IMR-90 (cell line): ENCODE results near the gene USP25. TPM values are rescaled to one million over a fixed set of nuclear protein-coding genes. Genes with fewer than 3 reads are reported as not detected.
A peak's percentile ranks its signal among the peaks of the same experiment; 100 is the strongest.

Experiments used
- ATAC-seq: fragments of 200-7000 bp; cut with Tn5 transposase; 2 replicates; pipeline ENCODE4 v1.9.1; 2020; ENCODE audit warnings: low read depth, mild to moderate bottlenecking, moderate library complexity
- BruUV-seq: library from RNA; stranded (reverse); fragments of 400-500 nt; replicated peaks from 2 replicates; lab custom pipeline; 2021; lab: Mats Ljungman, UMichigan
- CTCF ChIA-PET: fragments of 300-600 bp; formaldehyde crosslinking; extraction: SDS; loops from one replicate; lab custom pipeline; 2021; ENCODE audit warnings: antibody characterized with exemption; lab: Yijun Ruan, JAX
- POLR2A ChIA-PET: fragments of 300-600 bp; sonication (Branson Sonifier 250); formaldehyde crosslinking; loops from one replicate; lab custom pipeline; 2022; ENCODE audit warnings: antibody characterized with exemption; ENCODE audit not compliant: unreplicated experiment; lab: Charles Lee
- DNase-seq: peaks from one replicate; pipeline ENCODE4 v3.0.0; 2013
- H2AFZ ChIP-seq: replicated peaks from 2 replicates; pipeline ENCODE3; 2013; ENCODE audit warnings: low read length, mild to moderate bottlenecking; ENCODE audit not compliant: poor library complexity
- H2AK5ac ChIP-seq: 2 replicates; pipeline ENCODE4 v1.6.1; 2013; ENCODE audit warnings: low read depth, low read length, inconsistent platforms
- H2AK9ac ChIP-seq: replicated peaks from 2 replicates; pipeline ENCODE3; 2013; ENCODE audit warnings: mild to moderate bottlenecking, low read depth, low read length, moderate library complexity; ENCODE audit not compliant: poor library complexity
- H2BK120ac ChIP-seq: 2 replicates; pipeline ENCODE4 v1.6.1; 2013; ENCODE audit warnings: low read depth, low read length, inconsistent platforms
- H2BK15ac ChIP-seq: 3 replicates; pipeline ENCODE4 v1.6.1; 2013; ENCODE audit warnings: low read depth, low read length, inconsistent platforms
- H2BK20ac ChIP-seq: 2 replicates; pipeline ENCODE4 v1.6.1; 2013; ENCODE audit warnings: low read depth, mild to moderate bottlenecking, inconsistent platforms, low read length, moderate library complexity
- H2BK5ac ChIP-seq: 2 replicates; pipeline ENCODE4 v1.6.1; 2013; ENCODE audit warnings: mild to moderate bottlenecking, low read depth, low read length, inconsistent platforms; ENCODE audit not compliant: poor library complexity, severe bottlenecking
- H3K14ac ChIP-seq: replicated peaks from 2 replicates; pipeline ENCODE4 v1.6.1; 2013; ENCODE audit warnings: low read depth, low read length, inconsistent platforms
- H3K18ac ChIP-seq: 2 replicates; pipeline ENCODE4 v1.6.1; 2013; ENCODE audit warnings: low read depth, low read length, control low read depth
- H3K23ac ChIP-seq: 2 replicates; pipeline ENCODE4 v1.6.1; 2013; ENCODE audit warnings: low read depth, low read length, inconsistent platforms
- H3K27ac ChIP-seq: 2 replicates; pipeline ENCODE4 v1.5.1; 2013; ENCODE audit warnings: mild to moderate bottlenecking, control low read depth, low read length; ENCODE audit not compliant: insufficient read depth
- H3K27me3 ChIP-seq: 2 replicates; pipeline ENCODE4 v1.6.1; 2013; ENCODE audit warnings: low read length; ENCODE audit not compliant: control insufficient read depth, insufficient read depth
- H3K36me3 ChIP-seq: 2 replicates; pipeline ENCODE4 v1.6.1; 2013; ENCODE audit warnings: low read length, mixed read lengths; ENCODE audit not compliant: control insufficient read depth, insufficient read depth
- H3K4ac ChIP-seq: 2 replicates; pipeline ENCODE4 v1.6.1; 2013; ENCODE audit warnings: low read depth, low read length, inconsistent platforms
- H3K4me1 ChIP-seq: 2 replicates; pipeline ENCODE4 v1.6.1; 2013; ENCODE audit warnings: low read length, mixed read lengths; ENCODE audit not compliant: control insufficient read depth, insufficient read depth
- H3K4me2 ChIP-seq: 2 replicates; pipeline ENCODE4 v1.6.1; 2013; ENCODE audit warnings: low read depth, mild to moderate bottlenecking, control low read depth, low read length, moderate library complexity
- H3K4me3 ChIP-seq: 2 replicates; pipeline ENCODE4 v1.5.1; 2013; ENCODE audit warnings: low read depth, mild to moderate bottlenecking, control low read depth, low read length, moderate library complexity; ENCODE audit not compliant: insufficient read depth
- H3K56ac ChIP-seq: 2 replicates; pipeline ENCODE4 v1.6.1; 2013; ENCODE audit warnings: low read length, inconsistent platforms; ENCODE audit not compliant: insufficient read depth; ENCODE audit errors: extremely low read depth
- H3K79me1 ChIP-seq, 2 experiments: 2 replicates each; pipeline ENCODE4 v1.6.1; 2013; ENCODE audit warnings: low read length in 2 of 2, inconsistent platforms in 1 of 2, low read depth in 1 of 2
- H3K9ac ChIP-seq: 2 replicates; pipeline ENCODE4 v1.6.1; 2013; ENCODE audit warnings: low read depth, low read length, control low read depth
- H3K9me1 ChIP-seq: 2 replicates; pipeline ENCODE4 v1.6.1; 2013; ENCODE audit warnings: low read length, inconsistent platforms; ENCODE audit not compliant: insufficient read depth
- H3K9me3 ChIP-seq: 2 replicates; pipeline ENCODE4 v1.6.1; 2013; ENCODE audit warnings: low read length; ENCODE audit not compliant: control insufficient read depth, insufficient read depth
- H4K20me1 ChIP-seq: 2 replicates; pipeline ENCODE4 v1.6.1; 2013; ENCODE audit warnings: low read length, inconsistent platforms; ENCODE audit not compliant: insufficient read depth
- H4K5ac ChIP-seq: 2 replicates; pipeline ENCODE4 v1.6.1; 2013; ENCODE audit warnings: mild to moderate bottlenecking, low read depth, low read length, control low read depth
- H4K8ac ChIP-seq, 2 experiments: 2 replicates each; pipeline ENCODE4 v1.6.1; 2013; ENCODE audit warnings: low read depth in 2 of 2, low read length in 2 of 2, control low read depth in 1 of 2, inconsistent platforms in 1 of 2
- H4K91ac ChIP-seq: 2 replicates; pipeline ENCODE4 v1.6.1; 2013; ENCODE audit warnings: low read depth, low read length, inconsistent platforms; ENCODE audit not compliant: insufficient read depth
- BHLHE40 ChIP-seq: fragments of 150-350 bp; IDR thresholded peaks from 2 replicates; pipeline ENCODE4 v1.6.1; 2016; ENCODE audit warnings: mild to moderate bottlenecking, low read depth, low read length
- CEBPB ChIP-seq: IDR thresholded peaks from 2 replicates; pipeline ENCODE4 v1.6.1; 2012; ENCODE audit warnings: low read depth, low read length, improper control_type of control experiment
- RAD21 ChIP-seq: IDR thresholded peaks from 2 replicates; pipeline ENCODE4 v1.6.1; 2012; ENCODE audit warnings: low read length, improper control_type of control experiment
- WGBS, 2 experiments: methylation state at CpG; one replicate each; pipeline versions ENCODE4 v1.1.5 to v1.1.7; 2013; ENCODE audit warnings: missing lambda C conversion rate in 2 of 2; ENCODE audit not compliant: insufficient read length in 1 of 2; ENCODE audit errors: extremely low coverage in 2 of 2; 5-methylcytosine and 5-hydroxymethylcytosine counted together
- dilution Hi-C: fragments of 300-500 bp; cut with HindIII; formaldehyde crosslinking; loops from one replicate; pipeline ENCODE4 v1.14.3; 2018; ENCODE audit warnings: low sequenced_read_pairs; ENCODE audit not compliant: unreplicated experiment
- in situ Hi-C: fragments of 300-500 bp; cut with MboI; formaldehyde crosslinking; loops from 3 replicates; pipeline ENCODE4 v1.14.3; 2019; ENCODE audit warnings: low sequenced_read_pairs, inconsistent platforms, mixed read lengths
- intact Hi-C: fragments of 100-400 bp; cut with micrococcal nuclease; formaldehyde crosslinking; loops from 2 replicates; pipeline ENCODE4 v1.10.0; 2022
- polyA plus RNA-seq, 3 experiments: library from polyadenylated mRNA; depleted of rRNA; stranded (reverse); fragments of >200 nt; gene quantifications; 2 replicates each; pipeline ENCODE4 v1.2.3, GENCODE V29; 2012; ENCODE audit warnings: low replicate concordance in 1 of 3
- total RNA-seq: library from RNA; depleted of rRNA; stranded (reverse); fragments of >200 nt; gene quantifications from 2 replicates; pipeline ENCODE4 v1.2.3, GENCODE V29; 2012

The USP25 gene
- total and polyA plus RNA-seq, 2 of the 4 experiments (the other 2 are of a cell fraction): 9.3 to 23.3 TPM

DNA sequence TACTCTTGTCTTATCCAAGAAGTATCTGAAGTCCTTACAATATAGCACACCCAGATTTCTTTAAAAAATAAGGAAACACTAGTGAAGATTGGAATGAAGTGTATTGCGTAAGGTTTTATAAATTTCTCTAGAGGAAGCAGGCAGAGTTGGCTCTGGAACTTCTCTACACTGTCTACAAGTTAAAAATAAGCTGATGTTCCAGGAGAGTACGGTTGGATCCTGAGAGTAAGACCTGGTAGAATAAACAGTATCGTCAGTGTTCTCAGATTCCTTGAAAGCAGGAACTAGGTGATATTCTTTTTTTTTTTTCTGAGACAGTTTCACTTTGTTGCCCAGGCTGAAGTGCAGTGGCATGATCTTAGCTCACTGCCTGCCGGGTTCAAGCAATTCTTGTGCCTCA is 107.9 kb downstream of the USP25 start:
- Histone ChIP-seq H3K4ac (no peak overlapping the region), H3K9me3 (no peaks in the 10 kb centered on the region), H4K5ac (no peak overlapping the region), H3K9ac (no peak overlapping the region), H2BK120ac (no peak overlapping the region), H2BK15ac (no peak overlapping the region), H4K91ac (no peak overlapping the region), H2AFZ (no peak overlapping the region), H3K56ac (no peak overlapping the region), H2BK5ac (no peak overlapping the region), H3K27me3 (no peaks in the 10 kb centered on the region), H3K27ac (no peak overlapping the region), H3K18ac (no peak overlapping the region), H4K8ac (no peak overlapping the region), H2BK20ac (no peak overlapping the region), H3K23ac (no peak overlapping the region), H4K20me1 (no peaks in the 10 kb centered on the region), H3K9me1 (no peaks in the 10 kb centered on the region; the same call in 1 of the 2 replicates), H3K14ac (no peak overlapping the region), H3K79me1 (peaks cover 2 to 4% of the 10 kb centered on the region in 2 experiments; a peak in 2 of 4 replicates), H2AK9ac (no peak overlapping the region), H3K4me3 (no peak overlapping the region), H3K36me3 (peaks cover 4% of the 10 kb centered on the region), H3K4me1 (peaks cover 2% of the 10 kb centered on the region), H2AK5ac (no peak overlapping the region), H3K4me2 (peak overlapping the region; percentile 23; the same call in 1 of the 2 replicates)
- ChIA-PET CTCF (interaction anchor here (0.6 kb wide), 2 partner anchors 10 to 48 kb away, joined by 4 read pairs; no protein-coding TSS in a partner anchor), POLR2A (interaction anchor here (0.6 kb wide), 1 partner anchor 134 kb away, joined by 4 read pairs; no protein-coding TSS in a partner anchor)
- dilution Hi-C loops (no loop called here), intact Hi-C loops (no loop called here), in situ Hi-C loops (no loop called here)
- peak; percentile 67 for DNase-seq
- no TSS peak for BruUV-seq
- no CpG with 5 or more reads among the region's 4 CpGs for WGBS, 2 experiments
- ATAC-seq: peak; percentile 81
- TF ChIP-seq BHLHE40: no peak
- TF ChIP-seq CEBPB: peak; percentile 94
- no peak for TF ChIP-seq RAD21
